Measurements from ENCODE around the gene PDCD2. TPM values are rescaled to one million over a fixed set of nuclear protein-coding genes. Genes with fewer than 3 reads are reported as not detected.
A peak's percentile ranks its signal among the peaks of the same experiment; 100 is the strongest.
"Not testable (repeated sequence)": the region's sequence is repeated elsewhere in the genome, so short reads cannot be mapped to it uniquely, and the experiment has no call there.

The PDCD2 gene
- total and polyA plus RNA-seq, 2 experiments from 2014 or later, result 65.2 to 77.8 TPM

GRCh38 chr6:170532867-170533488 lies 51.5 kb downstream of the PDCD2 start:
- no peak overlapping the region for H3K4me2 ChIP-seq
- H3K79me2 ChIP-seq, result peaks cover 7% of the 10 kb centered on the region
- 82% methylated on average over 7 of the region's 7 CpGs for WGBS (ENCODE audit: low lambda C conversion rate, missing lambda C conversion rate)
- H3K36me3 ChIP-seq (replicated peaks; ENCODE audit: insufficient read depth, low read depth), result no peaks in the 10 kb centered on the region
- no peaks in the 10 kb centered on the region for H3K9me2 ChIP-seq (replicated peaks; ENCODE audit: insufficient read depth)
- TF ChIP-seq EZH2phosphoT487 (IDR thresholded peaks at IDR 0.05; ENCODE audit: low read depth, severe bottlenecking, unreplicated experiment) (no peak), EZH2 (IDR thresholded peaks at IDR 0.05; ENCODE audit: borderline replicate concordance) (no peak), CTCF (IDR thresholded peaks at IDR 0.05; ENCODE audit: poor library complexity) (no peak)
- H4K20me1 ChIP-seq (ENCODE audit: insufficient read depth, poor library complexity, severe bottlenecking), result peaks cover 7% of the 10 kb centered on the region
- H3K4me3 ChIP-seq, result no peak overlapping the region
- peaks cover 4% of the 10 kb centered on the region for H3K4me1 ChIP-seq (ENCODE audit: insufficient read depth)
- no peaks in the 10 kb centered on the region for H3K27me3 ChIP-seq
- no peak overlapping the region for H2AFZ ChIP-seq
- DNase-seq (ENCODE audit: low spot score), result no peak
- no peaks in the 10 kb centered on the region for H3K9me3 ChIP-seq (ENCODE audit: low read depth)
- peak overlapping the region; percentile 56 for H3K27ac ChIP-seq

DNA sequence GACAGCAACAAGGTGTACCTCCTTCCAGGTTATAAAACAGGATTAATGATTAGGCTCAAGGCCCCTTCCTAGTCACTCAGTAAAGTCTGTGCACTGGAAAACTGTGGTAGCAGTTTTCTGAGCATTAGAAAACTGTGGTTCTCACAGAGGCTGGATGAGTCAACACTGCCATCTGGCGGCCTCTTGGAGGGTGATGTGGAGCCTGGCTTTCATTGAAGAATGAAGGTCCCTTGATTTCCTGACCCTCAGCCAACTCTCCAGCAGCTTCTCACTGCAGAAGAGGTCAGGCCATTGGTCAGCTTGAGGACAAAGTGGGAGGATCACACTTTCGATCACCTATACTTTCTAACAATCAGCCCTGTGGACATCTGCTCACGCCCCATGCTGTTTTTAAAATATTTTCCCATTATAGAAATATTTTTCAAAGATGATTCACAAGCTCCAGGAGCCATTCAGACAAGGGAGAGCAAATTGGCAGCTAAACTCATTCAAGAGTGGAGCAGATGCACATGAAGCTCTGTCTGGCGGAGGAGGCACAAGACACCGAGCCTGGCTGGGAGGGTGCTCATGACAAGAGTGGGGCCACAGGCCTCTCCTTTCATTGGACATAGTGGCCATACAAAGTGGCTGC lies 54.5 kb downstream of the PDCD2 start:
- H2AFZ ChIP-seq, result no peak overlapping the region

GRCh38 chr6:170527995-170528394 lies 56.4 kb downstream of the PDCD2 start:
- DNase-seq (ENCODE audit: low spot score); H3K36me3 ChIP-seq (replicated peaks; ENCODE audit: insufficient read depth, low read depth); H3K9me2 ChIP-seq (replicated peaks; ENCODE audit: insufficient read depth); H3K79me2 ChIP-seq; H3K9me3 ChIP-seq (ENCODE audit: low read depth); H3K4me3 ChIP-seq; H4K20me1 ChIP-seq (ENCODE audit: insufficient read depth, poor library complexity, severe bottlenecking); H3K4me2 ChIP-seq; H3K27me3 ChIP-seq; H2AFZ ChIP-seq; H3K27ac ChIP-seq; H3K4me1 ChIP-seq (ENCODE audit: insufficient read depth): not testable (repeated sequence)
- WGBS (ENCODE audit: low lambda C conversion rate, missing lambda C conversion rate), result 98% methylated on average over 5 of the region's 5 CpGs

More for the DNA sequence above, 54.5 kb downstream of the PDCD2 start:
- H3K9me3 ChIP-seq (ENCODE audit: low read depth), result no peaks in the 10 kb centered on the region
- TF ChIP-seq EZH2 (IDR thresholded peaks at IDR 0.05; ENCODE audit: borderline replicate concordance), result no peak
- no peak for TF ChIP-seq EZH2phosphoT487 (IDR thresholded peaks at IDR 0.05; ENCODE audit: low read depth, severe bottlenecking, unreplicated experiment)
- TF ChIP-seq CTCF (IDR thresholded peaks at IDR 0.05; ENCODE audit: poor library complexity), result peak; percentile 93
- H3K27me3 ChIP-seq, result no peaks in the 10 kb centered on the region
- H4K20me1 ChIP-seq (ENCODE audit: insufficient read depth, poor library complexity, severe bottlenecking), result no peaks in the 10 kb centered on the region
- H3K27ac ChIP-seq, result no peak overlapping the region
- no peak overlapping the region for H3K4me2 ChIP-seq
- no peaks in the 10 kb centered on the region for H3K79me2 ChIP-seq
- H3K36me3 ChIP-seq (replicated peaks; ENCODE audit: insufficient read depth, low read depth), result no peaks in the 10 kb centered on the region
- H3K4me1 ChIP-seq (ENCODE audit: insufficient read depth), result peaks cover 4% of the 10 kb centered on the region
- no peaks in the 10 kb centered on the region for H3K9me2 ChIP-seq (replicated peaks; ENCODE audit: insufficient read depth)
- 56% methylated on average over 5 of the region's 5 CpGs for WGBS (ENCODE audit: low lambda C conversion rate, missing lambda C conversion rate)
- DNase-seq (ENCODE audit: low spot score), result peak; percentile 86
- H3K4me3 ChIP-seq, result no peak overlapping the region

DNA sequence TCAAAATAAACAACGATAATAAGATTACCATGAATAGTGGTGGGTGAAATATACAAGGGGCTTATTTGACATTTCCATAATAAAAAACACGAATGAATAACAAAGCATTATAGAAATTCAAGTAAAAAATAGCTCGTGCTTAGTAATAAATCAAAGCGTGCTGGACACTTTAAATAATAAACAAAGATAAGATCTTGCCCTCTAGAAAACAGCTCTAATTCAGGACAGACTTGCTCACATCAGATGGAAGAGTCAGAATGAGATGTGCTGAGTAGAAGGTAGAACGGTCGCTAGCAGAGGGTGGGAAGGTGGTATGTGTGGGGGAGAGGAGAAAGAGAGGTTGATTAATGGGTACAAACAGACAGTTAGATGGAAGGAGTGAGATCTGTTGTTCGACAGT lies 58.6 kb downstream of the PDCD2 start:
- DNase-seq (ENCODE audit: low spot score), result no peak
- Histone ChIP-seq H3K27me3 (no peaks in the 10 kb centered on the region), H3K9me2 (replicated peaks; ENCODE audit: insufficient read depth) (no peaks in the 10 kb centered on the region)

More for the DNA sequence above, 58.6 kb downstream of the PDCD2 start:
- H3K4me1 ChIP-seq (ENCODE audit: insufficient read depth), result no peaks in the 10 kb centered on the region
- no peak overlapping the region for H3K4me2 ChIP-seq
- H3K36me3 ChIP-seq (replicated peaks; ENCODE audit: insufficient read depth, low read depth), result no peaks in the 10 kb centered on the region
- H3K4me3 ChIP-seq, result no peak overlapping the region
- H3K79me2 ChIP-seq, result no peaks in the 10 kb centered on the region
- no peak overlapping the region for H2AFZ ChIP-seq
- H4K20me1 ChIP-seq (ENCODE audit: insufficient read depth, poor library complexity, severe bottlenecking), result no peaks in the 10 kb centered on the region
- TF ChIP-seq EZH2phosphoT487 (IDR thresholded peaks at IDR 0.05; ENCODE audit: low read depth, severe bottlenecking, unreplicated experiment) (no peak), CTCF (IDR thresholded peaks at IDR 0.05; ENCODE audit: poor library complexity) (no peak), EZH2 (IDR thresholded peaks at IDR 0.05; ENCODE audit: borderline replicate concordance) (no peak)
- H3K9me3 ChIP-seq (ENCODE audit: low read depth), result no peaks in the 10 kb centered on the region
- H3K27ac ChIP-seq, result no peak overlapping the region
- 58% methylated on average over 7 of the region's 7 CpGs for WGBS (ENCODE audit: low lambda C conversion rate, missing lambda C conversion rate)

All from hepatocyte (in vitro differentiated cells).